UCSD-AML1 (cell line): ENCODE results near the gene BCL2L2.
"Not testable (repeated sequence)": the region's sequence is repeated elsewhere in the genome, so short reads cannot be mapped to it uniquely, and the experiment has no call there.

ENCODE experiments used
- DNase-seq: peaks from one replicate; lab custom pipeline; 2025; ENCODE audit not compliant: unreplicated experiment; lab: John Stamatoyannopoulos, UW

Gene BCL2L2, protein sequence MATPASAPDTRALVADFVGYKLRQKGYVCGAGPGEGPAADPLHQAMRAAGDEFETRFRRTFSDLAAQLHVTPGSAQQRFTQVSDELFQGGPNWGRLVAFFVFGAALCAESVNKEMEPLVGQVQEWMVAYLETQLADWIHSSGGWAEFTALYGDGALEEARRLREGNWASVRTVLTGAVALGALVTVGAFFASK

DNA sequence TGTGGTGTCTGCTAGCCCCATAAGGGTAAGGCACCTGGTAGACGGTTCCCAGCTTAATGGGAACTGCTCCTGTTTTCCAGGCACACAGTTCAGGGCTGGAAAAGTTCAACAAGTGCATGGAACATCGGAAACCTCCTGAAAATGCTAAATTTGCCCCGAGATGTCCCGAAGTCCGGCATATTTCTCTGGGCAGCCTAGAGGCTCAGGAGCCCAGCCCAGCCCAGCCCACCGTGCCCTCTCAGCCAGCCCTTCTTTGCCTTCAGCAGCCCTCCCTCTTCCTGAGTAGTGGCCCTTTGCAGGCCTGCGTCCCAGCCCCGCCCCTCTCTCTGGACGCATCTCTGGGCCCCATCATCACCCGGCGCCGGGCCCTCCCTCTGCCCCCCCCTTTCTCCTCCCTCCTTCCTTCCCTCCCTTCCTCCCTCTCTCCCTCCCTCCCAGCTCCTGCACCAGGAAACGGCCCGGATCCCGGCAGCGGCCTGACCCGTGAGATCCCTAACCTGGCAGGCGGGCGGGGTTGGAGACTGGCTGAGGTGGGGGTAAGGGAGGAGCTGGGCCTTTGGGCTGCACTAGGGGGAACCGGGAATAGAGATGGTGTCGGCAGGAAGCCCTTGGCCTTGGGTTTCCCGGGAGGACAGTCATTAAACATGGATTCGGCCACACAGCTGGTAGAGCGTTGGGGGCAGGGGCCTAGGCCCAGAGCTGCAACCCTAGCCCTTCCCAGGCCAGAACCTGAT lies at the start of gene BCL2L2:
Gene BCL2L2 (plus strand): TSS at position 422 of the 734 bp plus-strand sequence. CDS start 935 bp downstream, outside the sequence.
- peak; percentile 91 for DNase-seq

- DNase-seq, result no peak
These were observed 48.4 kb upstream of the BCL2L2 start for GRCh38 chr14:23258256-23258655.

DNA sequence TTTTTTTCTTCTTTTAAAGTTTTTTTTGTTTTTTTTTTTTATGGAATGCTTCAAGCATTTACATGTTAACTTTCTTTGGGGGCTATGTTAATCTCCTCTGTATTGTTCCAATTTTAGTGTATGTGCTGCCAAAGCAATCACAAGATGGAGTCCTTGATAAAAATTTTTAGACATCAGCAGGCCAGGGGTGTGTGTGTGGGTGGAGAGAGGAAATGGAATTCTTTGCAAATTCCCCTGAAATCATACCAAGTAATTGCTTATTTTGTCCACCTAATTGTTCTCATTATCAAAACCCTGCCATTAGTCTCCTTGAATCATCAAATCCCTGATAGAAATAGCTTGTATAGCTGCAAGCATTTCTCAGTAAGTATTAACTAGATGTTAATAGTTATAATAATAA lies 47.2 kb upstream of the BCL2L2 start:
- no peak for DNase-seq

DNA sequence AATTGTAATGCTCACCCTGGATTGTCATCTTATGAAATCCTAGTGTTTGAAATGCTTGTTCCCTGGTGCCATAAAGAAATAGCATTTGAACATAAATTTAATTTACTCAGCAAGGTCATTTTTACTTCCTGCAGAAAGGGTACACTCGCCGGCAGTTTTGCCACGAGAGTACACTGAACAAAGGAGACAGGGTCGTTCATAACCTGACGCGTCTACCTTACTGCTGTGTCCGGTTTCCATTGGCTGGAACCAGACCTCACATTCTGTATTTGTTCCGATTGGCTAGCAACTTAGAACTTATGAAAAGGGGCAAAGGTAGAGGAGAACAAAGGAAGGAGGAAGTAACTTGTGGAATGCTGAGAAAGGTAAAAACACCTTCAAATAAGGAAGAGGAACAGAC lies 45.8 kb upstream of the BCL2L2 start:
- DNase-seq, result not testable (repeated sequence)

GRCh38 chr14:23269193-23269592 lies 37.4 kb upstream of the BCL2L2 start:
- no peak for DNase-seq

GRCh38 chr14:23275412-23275811 lies 31.2 kb upstream of the BCL2L2 start:
- DNase-seq, result no peak

DNA sequence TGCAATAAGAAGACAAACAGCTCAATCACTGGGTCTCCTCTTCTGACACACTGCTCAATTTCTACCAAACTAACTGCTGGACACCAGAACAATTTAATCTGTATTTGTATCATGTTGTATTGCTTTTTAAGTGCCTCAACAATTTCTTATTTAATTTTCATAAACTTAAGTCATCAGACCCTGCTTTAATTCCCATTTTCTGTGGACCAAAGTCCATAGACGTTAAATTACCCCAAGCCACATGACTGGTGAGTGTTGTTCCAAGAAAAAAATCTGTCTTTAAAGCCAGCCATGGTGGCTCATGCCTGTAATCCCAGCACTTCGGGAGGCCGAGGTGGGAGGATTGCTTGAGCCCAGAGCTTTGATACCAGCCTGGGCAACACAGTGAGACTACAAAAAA lies 29.4 kb upstream of the BCL2L2 start:
- DNase-seq, result no peak

- DNase-seq, result not testable (repeated sequence)
These were observed 28.7 kb upstream of the BCL2L2 start for GRCh38 chr14:23277928-23278327.

GRCh38 chr14:23281247-23281646 lies 25.4 kb upstream of the BCL2L2 start:
- DNase-seq, result no peak

- DNase-seq, result no peak
These were observed 21.7 kb upstream of the BCL2L2 start for GRCh38 chr14:23284654-23285529.

DNA sequence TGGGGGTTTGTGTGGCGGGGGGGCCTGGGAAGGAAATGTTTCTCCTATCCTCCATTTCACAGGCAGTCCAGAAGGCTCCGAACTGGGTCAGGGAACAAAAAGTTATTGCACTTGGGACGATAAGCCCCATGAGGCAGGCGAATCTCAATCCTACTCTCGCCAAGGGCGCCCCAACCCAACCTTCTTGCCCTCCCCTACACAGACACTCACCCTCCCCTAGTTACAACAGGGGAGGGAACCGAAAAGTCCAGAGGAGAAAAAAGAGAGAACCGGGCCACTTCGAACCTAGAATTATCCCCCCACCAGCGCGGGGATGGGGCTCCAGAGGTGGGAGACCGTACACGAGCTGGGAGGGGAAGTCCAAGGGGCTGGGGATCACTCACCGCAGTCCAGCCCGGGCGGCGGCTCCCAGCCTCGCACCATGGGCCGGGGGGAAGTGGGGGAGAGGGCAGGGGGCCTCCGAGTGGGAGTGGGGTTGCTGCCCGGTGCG lies 21.1 kb upstream of the BCL2L2 start:
- DNase-seq, result no peak

- DNase-seq, result peak; percentile 98
These were observed 20.4 kb upstream of the BCL2L2 start, which contains the start of gene HOMEZ for GRCh38 chr14:23286020-23286901. Gene HOMEZ (minus strand): TSS chr14:23286132. CDS start chr14:23285952, 180 bp downstream.

GRCh38 chr14:23286902-23287479 lies 19.6 kb upstream of the BCL2L2 start:
- DNase-seq, result no peak

- DNase-seq, result peak; percentile 45
These were observed 11.7 kb upstream of the BCL2L2 start for GRCh38 chr14:23294734-23295561.

DNA sequence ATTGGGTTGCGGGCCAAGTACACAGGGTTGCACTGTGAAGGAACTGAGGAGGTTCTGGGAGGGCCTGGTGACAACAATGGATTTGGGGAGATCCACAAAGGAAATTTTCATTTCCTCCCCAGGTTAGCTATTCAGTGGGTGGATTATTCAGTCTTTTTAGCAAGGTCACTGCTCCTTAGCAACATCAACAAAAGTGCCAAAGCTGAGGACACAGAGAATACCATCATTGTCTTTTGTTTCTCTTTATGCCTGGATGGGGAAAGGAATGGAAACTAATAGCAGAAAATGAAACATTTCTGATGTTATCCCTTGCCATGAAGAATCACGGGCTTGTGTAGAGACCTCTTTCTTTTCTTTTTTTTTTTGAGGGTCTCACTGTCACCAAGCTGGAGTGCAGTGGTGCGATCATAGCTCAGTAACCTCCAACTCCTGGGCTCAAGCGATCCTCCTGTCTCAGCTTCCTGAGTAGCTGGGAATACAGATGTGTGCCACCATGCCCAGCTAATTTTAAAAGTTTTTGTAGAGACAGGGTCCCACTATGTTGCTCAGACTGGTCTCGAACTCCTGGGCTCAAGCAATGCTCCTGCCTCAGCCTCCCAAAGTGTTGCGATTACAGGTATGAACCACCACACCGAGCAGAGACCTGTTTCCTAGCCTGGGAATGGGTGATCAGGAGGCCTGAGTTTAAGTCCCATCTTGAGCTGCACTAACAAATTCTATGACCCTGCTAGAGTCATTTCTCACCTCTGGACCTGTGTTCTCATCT lies 10.4 kb upstream of the BCL2L2 start:
- DNase-seq, result no peak

- no peak for DNase-seq
These were observed 9.5 kb upstream of the BCL2L2 start for GRCh38 chr14:23297096-23297495.

- no peak for DNase-seq
These were observed 8.9 kb upstream of the BCL2L2 start for GRCh38 chr14:23297611-23298277.
